GM19455 (cell line): Measurements from ENCODE around the gene FUT4.
"Not testable (repeated sequence)": the region's sequence is repeated elsewhere in the genome, so short reads cannot be mapped to it uniquely, and the experiment has no call there.

Experiments used
- ATAC-seq: cut with Tn5 transposase; IDR thresholded peaks from one replicate; pipeline ENCODE4 v1.9.1; 2021; ENCODE audit not compliant: unreplicated experiment

Gene FUT4

GRCh38 chr11:94563848-94564467 lies 20.2 kb downstream of the FUT4 start:
- no peak for ATAC-seq

GRCh38 chr11:94567181-94567670 lies 23.5 kb downstream of the FUT4 start, which contains the start of gene PIWIL4:
PIWIL4 (plus strand) TSS chr11:94567368; CDS start chr11:94567519, 151 bp downstream.
- ATAC-seq: no peak

DNA sequence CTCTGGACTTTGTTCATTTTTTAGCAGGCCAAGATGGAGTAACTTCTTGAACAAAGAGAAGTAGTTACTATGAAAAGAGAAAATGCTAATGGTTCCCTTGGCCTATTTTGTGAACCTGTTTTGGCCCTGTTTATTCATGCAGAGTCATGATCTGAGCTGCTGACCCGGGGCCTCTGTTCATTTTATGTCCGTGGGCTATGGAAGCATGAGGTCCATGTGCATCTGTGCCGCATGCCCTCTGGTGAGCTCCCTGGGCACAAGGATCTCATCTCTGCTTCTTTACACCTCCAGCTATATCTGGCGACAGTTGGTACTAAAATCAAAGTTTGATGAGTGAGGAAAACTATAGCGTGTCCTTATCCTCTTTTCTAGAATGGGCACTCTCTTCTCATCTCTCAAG lies 24.5 kb downstream of the FUT4 start:
- no peak for ATAC-seq

DNA sequence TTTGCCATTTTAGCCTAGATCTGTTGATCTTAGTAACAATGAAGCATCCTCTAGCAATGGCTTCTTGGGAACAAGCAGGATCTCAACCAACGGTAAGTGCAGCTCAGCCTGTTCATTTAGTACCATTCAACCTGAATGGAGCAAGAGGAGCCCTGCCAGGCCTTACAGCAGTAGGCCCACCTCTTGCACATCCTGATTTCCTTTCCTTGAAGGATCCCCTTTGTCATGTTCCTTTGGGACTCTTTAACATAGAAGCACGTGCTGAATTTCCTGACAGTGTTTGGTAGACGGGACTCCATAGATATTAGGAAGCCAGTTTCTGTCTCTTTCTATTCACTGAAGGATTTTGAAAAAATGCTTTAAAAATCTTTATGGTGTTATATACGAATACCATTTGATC lies 25.0 kb downstream of the FUT4 start:
- ATAC-seq: no peak

- ATAC-seq: not testable (repeated sequence)
Measured at GRCh38 chr11:94572975-94573374, 29.3 kb downstream of the FUT4 start.

DNA sequence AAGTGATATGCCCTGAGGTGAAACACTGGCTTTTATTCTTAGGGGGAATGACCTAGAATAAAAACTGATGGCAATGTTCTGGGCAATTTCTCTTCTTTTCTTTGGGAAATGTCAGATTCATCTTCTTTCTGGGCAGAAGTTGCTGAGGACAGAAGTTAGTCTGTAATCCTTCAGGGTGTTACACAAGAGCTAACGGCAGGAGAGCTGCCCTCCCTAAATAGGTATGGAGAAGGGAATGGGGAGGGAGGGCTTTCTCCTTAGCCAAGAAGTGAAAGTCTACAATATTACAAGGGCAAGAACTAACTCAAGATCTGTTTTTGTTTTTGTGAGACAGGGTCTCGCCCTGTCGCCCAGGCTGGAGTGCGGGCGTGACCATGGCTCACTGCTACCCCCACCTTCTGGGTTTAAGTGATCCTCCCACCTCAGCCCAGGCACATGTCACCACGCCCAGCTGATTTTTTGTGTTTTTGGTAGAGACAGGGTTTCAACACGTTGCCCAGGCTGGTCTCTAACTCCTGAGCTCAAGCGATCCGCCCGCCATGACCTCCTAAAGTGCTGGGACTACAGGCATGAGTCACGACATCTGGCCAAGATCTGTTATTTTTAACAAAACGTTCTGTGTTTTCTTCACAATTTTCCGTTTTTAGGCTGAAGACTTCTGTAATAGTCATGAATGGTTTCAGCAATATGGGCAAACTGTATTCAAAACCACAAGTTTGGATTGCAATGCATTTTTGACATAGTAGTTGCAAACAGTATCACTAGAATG lies 30.7 kb downstream of the FUT4 start:
- no peak for ATAC-seq

DNA sequence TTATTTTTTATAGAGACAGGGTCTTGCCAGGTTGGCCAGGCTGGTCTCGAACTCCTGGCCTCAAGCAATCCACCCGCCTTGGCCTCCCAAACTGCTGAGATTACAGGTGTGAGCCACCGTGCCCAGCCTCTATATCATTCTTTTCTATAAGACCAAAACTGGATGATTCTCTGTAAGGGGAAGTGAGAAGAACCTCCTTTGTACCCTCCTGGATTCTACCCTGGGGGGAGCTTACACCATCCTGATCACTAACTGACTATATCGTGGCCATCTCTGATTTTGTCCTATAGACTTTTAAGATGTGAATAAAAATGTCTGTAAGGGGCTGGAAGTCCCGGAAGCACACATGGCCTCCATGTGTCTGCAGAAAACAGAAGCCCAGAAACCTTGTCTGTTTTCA lies 32.6 kb downstream of the FUT4 start:
- no peak for ATAC-seq

DNA sequence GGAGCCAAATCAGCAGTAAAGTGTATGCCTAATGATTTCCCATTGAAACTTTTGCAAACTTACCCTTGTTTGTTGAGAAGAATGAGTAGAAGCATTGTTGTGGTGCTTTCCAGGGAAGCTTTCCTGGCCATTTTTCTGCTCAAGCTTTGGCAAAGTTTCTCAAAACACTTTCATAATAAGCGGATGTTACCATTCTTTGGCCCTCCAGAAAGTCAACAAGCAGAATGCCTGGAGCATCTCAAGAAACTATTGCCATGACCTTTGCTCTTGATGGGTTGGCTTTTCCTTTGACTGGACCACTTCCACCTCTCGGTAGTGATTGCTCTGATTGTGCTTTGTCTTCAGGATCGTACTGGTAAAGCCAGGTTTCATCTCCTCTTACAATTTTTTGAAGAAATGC lies 34.1 kb downstream of the FUT4 start:
- no peak for ATAC-seq

GRCh38 chr11:94581926-94582325 lies 38.2 kb downstream of the FUT4 start:
- ATAC-seq: no peak

- ATAC-seq: no peak
Measured at GRCh38 chr11:94583213-94583865, 39.6 kb downstream of the FUT4 start.

- ATAC-seq: no peak
Measured at GRCh38 chr11:94583866-94584500, 40.3 kb downstream of the FUT4 start.

GRCh38 chr11:94584978-94585377 lies 41.3 kb downstream of the FUT4 start:
- ATAC-seq: no peak

DNA sequence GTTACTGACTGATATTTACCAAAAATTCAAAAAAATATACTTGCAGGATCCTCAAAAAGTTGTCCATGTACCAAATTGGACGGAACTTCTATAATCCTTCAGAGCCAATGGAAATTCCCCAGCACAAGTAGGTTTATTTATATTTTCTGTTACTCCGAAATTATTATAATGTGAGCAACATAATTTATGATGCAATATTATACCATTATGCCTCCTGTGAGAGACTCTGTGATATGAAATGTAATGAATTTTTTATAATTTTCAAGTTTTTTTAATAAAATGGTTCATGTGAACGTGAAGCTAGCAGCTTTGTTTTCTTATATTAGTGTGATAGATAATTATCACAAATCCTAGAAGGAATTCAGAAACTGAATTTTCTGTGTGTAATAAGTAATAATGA lies 41.7 kb downstream of the FUT4 start:
- ATAC-seq: no peak

- ATAC-seq: no peak
Measured at GRCh38 chr11:94586546-94586945, 42.8 kb downstream of the FUT4 start.

DNA sequence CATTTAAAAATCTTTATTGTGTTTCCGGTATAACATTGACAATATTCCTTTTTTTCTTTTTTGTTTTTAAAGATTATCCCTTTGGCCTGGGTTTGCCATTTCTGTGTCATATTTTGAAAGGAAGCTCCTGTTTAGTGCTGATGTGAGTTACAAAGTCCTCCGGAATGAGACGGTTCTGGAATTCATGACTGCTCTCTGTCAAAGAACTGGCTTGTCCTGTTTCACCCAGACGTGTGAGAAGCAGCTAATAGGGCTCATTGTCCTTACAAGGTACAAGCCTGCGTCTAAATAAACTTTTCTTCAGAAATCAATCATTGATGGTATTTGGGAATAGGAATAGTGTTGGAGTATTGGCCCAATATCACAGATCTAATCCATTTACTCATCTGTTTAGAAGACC lies 43.3 kb downstream of the FUT4 start:
- ATAC-seq: no peak

- no peak for ATAC-seq
Measured at GRCh38 chr11:94588366-94588942, 44.7 kb downstream of the FUT4 start.

DNA sequence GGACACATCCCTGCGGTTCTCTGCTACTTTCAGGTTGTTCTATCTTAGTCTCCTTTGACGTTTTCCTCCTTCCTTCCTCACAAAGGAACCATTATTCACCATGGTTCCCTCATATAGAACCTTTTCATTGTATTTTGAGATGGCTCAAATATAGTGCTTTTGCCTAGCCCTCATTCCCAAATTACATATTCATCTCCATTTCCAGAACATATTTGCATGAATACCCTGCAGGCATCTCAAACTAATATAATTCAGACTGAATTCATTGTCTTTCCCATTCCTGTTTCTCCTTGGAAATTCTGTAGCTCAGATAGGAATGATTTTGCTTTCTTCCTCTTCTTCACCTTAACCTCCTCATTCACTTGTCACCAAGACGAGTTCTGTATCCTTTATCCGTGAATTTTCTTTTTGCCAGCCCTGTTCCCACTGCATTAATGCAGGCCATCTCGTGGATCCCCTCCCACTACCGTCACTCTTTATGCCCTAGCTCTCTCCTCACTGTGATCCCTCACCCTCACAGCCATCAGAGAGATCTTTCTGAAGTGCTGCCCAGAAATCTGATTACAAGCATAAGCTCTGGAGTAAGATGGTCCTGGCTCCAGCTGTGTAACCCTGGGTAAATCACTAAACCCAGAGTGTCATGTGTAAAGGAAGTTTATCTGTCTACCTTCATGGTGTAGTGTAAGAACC lies 46.8 kb downstream of the FUT4 start:
- ATAC-seq: no peak

- ATAC-seq: peak; percentile 65
Measured at GRCh38 chr11:94593030-94593429, 49.3 kb downstream of the FUT4 start.

GRCh38 chr11:94595076-94595475 lies 51.4 kb downstream of the FUT4 start:
- no peak for ATAC-seq

GRCh38 chr11:94597896-94598295 lies 54.2 kb downstream of the FUT4 start:
- no peak for ATAC-seq
